SK-N-MC (cell line): ENCODE data around the gene POLRMT.

Source experiments
- EZH2 ChIP-seq: fragments of 200-600 bp; sonication (generic); IDR thresholded peaks from one replicate; pipeline ENCODE4 v1.6.1; 2017; ENCODE audit warnings: antibody characterized with exemption
- POLR2AphosphoS5 ChIP-seq: IDR thresholded peaks from 2 replicates; pipeline ENCODE4 v1.6.1; 2012; ENCODE audit warnings: mild to moderate bottlenecking, low read depth, low read length, borderline replicate concordance

DNA sequence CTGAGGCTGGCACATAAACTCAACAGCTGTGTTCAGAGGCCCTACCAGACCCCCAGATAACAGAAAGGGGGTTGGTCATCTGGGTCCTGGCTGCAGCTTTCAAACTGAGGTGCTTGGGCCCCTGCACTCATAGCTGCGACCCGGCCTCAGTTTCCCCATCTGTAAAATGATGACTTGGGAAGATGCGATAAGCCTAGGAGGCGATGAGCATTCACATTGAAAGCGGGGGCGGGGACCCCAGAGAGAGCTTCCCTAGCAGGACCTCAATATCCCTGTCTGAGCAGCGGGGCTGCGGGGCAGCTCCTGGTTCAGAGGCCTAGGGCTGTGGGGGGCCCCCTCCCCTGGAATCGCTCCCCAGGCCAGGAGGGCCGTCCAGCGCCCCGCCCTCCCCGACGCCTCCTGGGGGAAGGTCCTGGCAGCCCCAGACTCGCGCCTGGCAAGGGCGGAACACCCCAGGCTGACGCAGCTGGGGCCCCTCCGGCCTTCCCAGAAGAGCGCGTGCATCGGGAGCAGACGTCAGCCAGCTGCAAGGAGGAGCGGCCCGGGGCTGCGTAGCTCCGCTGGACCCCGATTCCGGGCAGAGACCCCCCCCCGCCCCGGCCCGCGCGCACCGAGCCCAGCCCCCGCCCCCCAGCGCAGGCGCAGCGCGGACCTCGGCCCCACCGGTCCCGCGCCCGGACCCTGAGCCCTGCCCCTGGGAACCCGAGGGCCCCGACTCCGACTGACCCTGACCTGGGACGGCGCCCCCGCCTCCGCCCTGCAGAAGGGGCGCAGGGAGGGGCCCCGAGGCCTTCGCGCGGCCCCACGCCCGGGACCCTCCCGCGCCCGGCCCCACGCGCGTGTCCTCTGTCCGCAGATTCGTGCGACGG, 46.3 kb upstream of the POLRMT start:
- TF ChIP-seq EZH2 (no peak), POLR2AphosphoS5 (peak; percentile 15; the same call in 1 of the 2 replicates)
